ENCODE results near the gene PROZ.

PROZ gene

DNA sequence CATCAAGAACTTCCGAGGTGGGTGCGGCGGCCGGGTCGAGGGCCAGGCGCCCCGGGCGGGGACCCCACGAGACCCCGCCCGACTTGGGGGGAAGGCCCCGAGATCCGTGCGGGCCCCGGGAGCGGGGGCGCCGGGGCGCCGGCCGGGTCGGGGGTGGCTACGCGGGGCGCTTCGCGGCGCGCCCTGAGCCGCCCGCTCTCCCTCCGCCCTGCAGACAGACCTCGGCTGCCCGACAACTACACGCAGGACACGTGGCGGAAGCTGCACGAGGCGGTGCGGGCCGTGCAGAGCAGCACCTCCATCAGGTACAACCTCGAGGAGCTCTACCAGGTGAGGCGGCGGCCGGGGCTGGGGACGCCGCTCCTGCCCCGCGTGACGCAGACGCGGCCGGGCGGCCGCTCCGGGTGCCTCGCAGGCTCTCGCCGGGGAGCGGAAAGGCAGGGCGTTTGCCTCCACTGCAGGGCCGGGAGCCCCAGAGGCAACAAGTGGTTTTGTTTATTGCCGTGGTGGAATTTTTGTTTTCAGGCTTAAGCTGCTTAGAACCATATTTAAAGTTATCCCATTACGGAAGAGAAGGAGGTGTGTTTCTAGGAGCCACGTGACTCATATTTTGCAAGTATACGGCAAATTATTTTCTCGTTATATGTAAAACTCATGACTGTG is 51.4 kb downstream of the PROZ start:
- Histone ChIP-seq H3K9me3 (no peaks in the 10 kb centered on the region), H3K27me3 (no peaks in the 10 kb centered on the region), H3K36me3 (peaks cover 58% of the 10 kb centered on the region), H3K9ac (peak overlapping the region; percentile 97), H3K27ac (peak overlapping the region; percentile 98), H3K4me2 (peak overlapping the region; percentile 87), H3K4me1 (peaks cover 35% of the 10 kb centered on the region), H4K20me1 (peaks cover 80% of the 10 kb centered on the region), H3K4me3 (peak overlapping the region; percentile 87)
- no peak for TF ChIP-seq Cebpa-rat (IDR thresholded peaks at IDR 0.05)

DNA sequence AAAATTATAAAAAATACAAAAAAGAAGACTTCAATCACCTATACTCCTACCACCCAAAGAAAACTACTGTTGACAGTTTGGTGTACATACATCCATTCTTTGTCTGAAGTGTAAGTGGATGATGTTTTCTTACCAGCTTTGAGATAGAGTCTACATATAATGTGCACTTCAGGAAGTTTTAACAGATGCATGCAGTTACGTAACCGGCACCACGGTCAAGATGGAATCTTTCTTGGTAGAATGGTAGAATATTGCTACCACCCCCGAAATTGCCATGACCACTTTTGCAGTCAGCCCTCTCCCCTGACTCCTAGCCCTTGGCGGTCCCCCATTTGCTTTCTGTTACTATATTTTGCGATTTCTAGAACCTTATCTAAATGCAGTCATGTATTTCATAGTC is 52.4 kb downstream of the PROZ start:
- no peaks in the 10 kb centered on the region for H3K27me3 ChIP-seq
- no peaks in the 10 kb centered on the region for H3K9me3 ChIP-seq
- peak overlapping the region; percentile 46 for H3K9ac ChIP-seq
- H4K20me1 ChIP-seq, result peaks cover 80% of the 10 kb centered on the region
- H3K4me3 ChIP-seq, result peak overlapping the region; percentile 87
- no peak for TF ChIP-seq Cebpa-rat (IDR thresholded peaks at IDR 0.05)
- H3K4me2 ChIP-seq, result peak overlapping the region; percentile 87
- peaks cover 38% of the 10 kb centered on the region for H3K4me1 ChIP-seq
- H3K36me3 ChIP-seq, result peaks cover 51% of the 10 kb centered on the region
- no peak overlapping the region for H3K27ac ChIP-seq

DNA sequence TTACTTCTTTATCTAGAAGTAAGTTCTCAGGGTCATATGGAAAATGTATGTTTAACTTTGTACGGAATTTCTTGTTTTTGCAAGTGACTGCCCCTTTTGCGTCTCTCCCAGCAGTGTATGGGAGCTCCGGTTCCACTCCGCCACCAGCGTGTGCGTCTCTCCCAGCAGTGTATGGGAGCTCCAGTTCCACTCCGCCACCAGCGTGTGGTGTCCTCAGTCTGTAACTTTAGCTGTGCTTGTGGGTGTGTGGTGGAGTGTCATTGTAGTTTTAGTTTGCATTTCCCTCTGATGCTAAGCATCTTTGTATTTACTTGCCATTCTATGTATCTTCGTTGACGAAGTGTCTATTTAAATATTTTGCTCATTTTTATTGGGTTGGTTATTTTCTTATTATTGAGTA is 53.3 kb downstream of the PROZ start:
- Histone ChIP-seq H3K4me2 (peak overlapping the region; percentile 87; the same call in 1 of the 2 replicates), H3K4me3 (no peak overlapping the region), H3K27ac (no peak overlapping the region)

DNA sequence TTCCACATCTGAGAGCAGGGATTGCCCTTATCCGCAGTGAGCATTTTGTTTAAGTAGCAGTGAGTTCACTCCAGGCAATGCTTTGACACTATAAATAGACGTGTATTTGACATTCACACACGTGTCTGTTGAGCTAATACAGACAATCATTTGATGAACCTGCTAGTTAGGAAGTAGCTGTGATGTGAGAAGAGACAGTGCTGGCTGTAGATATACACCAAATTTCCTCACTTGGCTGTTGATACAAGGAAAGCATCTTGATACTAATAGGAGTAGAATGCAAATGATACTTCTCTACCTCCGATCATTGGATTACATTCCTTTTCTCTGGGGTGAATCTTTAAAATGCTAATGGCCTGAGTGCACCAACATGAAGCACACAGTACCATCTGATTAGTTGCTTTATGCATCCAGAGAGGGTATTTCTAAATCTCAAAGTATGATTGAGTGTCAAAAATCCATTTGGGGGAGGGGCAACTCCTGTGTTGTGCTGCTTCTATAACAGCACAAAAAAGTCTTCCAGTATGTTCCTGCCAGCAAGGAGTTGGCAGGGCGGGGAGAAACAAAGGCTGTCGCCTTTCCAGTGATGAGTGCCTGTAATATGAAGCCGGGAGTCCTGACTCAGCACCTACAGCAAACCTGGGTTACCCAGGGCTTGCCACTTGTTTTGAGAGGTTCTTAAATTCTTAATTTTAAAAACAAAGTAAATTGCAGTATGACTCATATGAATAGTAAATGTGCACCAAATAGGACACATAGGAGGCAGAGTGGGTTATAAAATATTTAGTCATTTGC is 58.0 kb downstream of the PROZ start:
- Histone ChIP-seq H3K9ac (no peak overlapping the region), H3K27me3 (no peaks in the 10 kb centered on the region), H3K9me3 (no peaks in the 10 kb centered on the region), H3K36me3 (peaks cover 69% of the 10 kb centered on the region), H4K20me1 (peaks cover 100% of the 10 kb centered on the region), H3K4me3 (no peak overlapping the region), H3K4me2 (no peak overlapping the region), H3K27ac (no peak overlapping the region), H3K4me1 (peaks cover 12% of the 10 kb centered on the region)
- no peak for TF ChIP-seq Cebpa-rat (IDR thresholded peaks at IDR 0.05)

More for the DNA sequence above, 53.3 kb downstream of the PROZ start:
- Histone ChIP-seq H3K36me3 (peaks cover 41% of the 10 kb centered on the region), H3K9me3 (no peaks in the 10 kb centered on the region), H3K4me1 (peaks cover 35% of the 10 kb centered on the region), H3K9ac (no peak overlapping the region), H3K27me3 (no peaks in the 10 kb centered on the region), H4K20me1 (peaks cover 80% of the 10 kb centered on the region)
- TF ChIP-seq Cebpa-rat (IDR thresholded peaks at IDR 0.05), result no peak

DNA sequence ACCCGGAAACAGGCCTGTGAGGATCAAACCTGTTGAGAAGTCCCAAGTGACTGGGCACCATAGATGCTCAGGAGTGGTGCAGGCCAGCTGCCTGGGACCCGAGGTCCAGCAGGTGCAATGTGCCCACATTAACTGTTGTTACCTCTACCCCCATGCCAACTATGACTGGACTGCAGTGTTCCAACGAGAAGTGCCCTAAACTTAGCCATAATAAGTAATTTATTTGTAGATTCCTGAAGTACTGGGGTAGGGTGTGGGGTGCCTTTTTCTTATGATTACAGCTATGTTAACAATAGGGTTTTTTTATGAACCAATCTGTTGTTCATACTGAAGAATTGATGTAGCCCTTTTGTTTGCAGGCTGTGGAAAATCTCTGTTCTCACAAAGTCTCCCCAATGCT is 60.1 kb downstream of the PROZ start:
- Histone ChIP-seq H3K9me3 (no peaks in the 10 kb centered on the region), H3K4me2 (no peak overlapping the region), H4K20me1 (peaks cover 100% of the 10 kb centered on the region), H3K4me1 (peaks cover 7% of the 10 kb centered on the region; the same call in 1 of the 2 replicates), H3K4me3 (no peak overlapping the region), H3K27me3 (no peaks in the 10 kb centered on the region), H3K36me3 (peaks cover 73% of the 10 kb centered on the region), H3K27ac (no peak overlapping the region), H3K9ac (no peak overlapping the region)
- TF ChIP-seq Cebpa-rat (IDR thresholded peaks at IDR 0.05), result no peak

DNA sequence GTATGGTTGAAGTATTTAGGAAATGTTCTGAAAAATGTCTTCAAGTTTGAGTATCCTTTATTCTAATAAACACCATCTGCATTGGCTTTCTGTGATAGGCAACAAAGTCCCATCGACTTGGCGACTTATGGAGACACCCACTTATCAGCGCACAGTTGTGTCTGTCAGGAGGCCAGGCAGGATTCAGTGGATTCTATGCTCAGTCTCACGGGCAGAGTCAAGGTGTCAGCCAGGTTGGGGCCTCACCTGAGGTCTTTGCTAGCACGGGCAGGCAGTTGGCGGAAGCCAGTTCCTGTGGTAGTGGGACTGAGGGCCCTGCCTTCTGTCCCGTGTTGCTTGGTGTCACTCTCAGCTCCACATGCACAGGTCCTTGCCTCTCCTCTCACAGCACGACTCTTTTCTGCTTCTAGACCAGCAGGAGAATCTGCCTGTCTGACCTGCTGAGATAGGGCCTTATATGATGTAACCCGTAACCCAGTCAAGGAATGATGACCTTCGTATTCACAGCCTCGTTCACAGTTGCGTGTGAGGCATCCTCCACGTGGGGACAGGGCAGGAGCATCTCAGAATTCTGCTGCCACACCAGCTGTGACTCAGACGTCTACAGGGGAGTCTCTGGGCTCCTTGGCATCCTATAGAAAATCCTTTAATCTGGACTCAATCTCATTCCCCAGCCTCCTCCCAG is 61.0 kb downstream of the PROZ start:
- H3K36me3 ChIP-seq, result peaks cover 73% of the 10 kb centered on the region
- peaks cover 7% of the 10 kb centered on the region; the same call in 1 of the 2 replicates for H3K4me1 ChIP-seq
- no peak for TF ChIP-seq Cebpa-rat (IDR thresholded peaks at IDR 0.05)
- H3K4me2 ChIP-seq, result no peak overlapping the region
- H4K20me1 ChIP-seq, result peaks cover 100% of the 10 kb centered on the region
- H3K27ac ChIP-seq, result no peak overlapping the region
- no peak overlapping the region for H3K4me3 ChIP-seq
- H3K9me3 ChIP-seq, result no peaks in the 10 kb centered on the region
- 0 out of 2 replicates have a peak overlapping the region, but pooled peaks have one; percentile 6 for H3K9ac ChIP-seq
- no peaks in the 10 kb centered on the region for H3K27me3 ChIP-seq

DNA sequence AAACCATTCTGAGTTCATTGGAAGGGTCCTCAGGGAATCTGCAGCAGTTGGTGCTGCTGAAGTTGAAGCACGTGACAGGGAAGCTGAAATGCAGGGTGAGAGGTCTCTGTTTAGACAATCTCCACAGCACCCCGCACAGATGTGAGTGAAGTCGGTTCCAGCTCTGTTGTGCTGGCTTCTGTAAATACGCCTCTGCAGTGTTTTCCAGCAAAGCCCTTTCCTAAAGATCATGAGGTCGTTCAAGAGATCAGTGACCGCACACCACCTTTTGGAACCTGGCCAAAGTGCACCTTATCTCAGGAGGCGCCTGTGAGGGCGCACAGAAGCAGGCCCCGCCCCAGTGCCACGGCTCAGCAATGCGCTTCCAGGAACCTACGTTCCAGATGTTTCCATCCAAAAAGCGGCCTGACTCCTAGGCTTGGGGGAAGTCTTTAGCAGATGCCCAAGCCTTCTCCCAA is 61.7 kb downstream of the PROZ start:
- Histone ChIP-seq H3K27me3 (no peaks in the 10 kb centered on the region), H3K9ac (0 out of 2 replicates have a peak overlapping the region, but pooled peaks have one; percentile 6), H3K9me3 (no peaks in the 10 kb centered on the region), H3K36me3 (peaks cover 74% of the 10 kb centered on the region), H3K27ac (no peak overlapping the region), H3K4me1 (peaks cover 7% of the 10 kb centered on the region; the same call in 1 of the 2 replicates), H3K4me2 (no peak overlapping the region), H4K20me1 (peaks cover 100% of the 10 kb centered on the region), H3K4me3 (no peak overlapping the region)
- TF ChIP-seq Cebpa-rat (IDR thresholded peaks at IDR 0.05), result no peak

DNA sequence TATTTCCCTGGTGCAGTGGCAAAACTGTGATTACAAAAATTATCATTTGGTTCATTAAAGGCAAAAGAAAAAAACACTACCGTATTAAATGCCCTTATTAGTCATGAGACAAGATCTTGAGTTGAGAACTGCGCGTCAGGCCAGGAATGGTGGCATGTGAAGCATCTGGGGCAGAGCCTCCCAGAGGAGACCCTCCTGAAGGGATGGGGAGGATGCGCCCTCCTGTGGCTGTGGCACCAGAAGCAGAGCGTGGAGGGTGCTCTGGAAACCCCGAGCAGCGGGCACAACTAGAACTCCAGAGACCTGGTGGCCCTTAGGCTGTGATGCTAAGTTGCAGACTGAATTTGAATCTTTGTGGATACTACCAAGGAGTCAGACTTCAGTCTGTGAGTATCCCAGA is 62.4 kb downstream of the PROZ start:
- Histone ChIP-seq H4K20me1 (peaks cover 100% of the 10 kb centered on the region), H3K4me1 (peaks cover 3% of the 10 kb centered on the region; the same call in 1 of the 2 replicates), H3K36me3 (peaks cover 81% of the 10 kb centered on the region), H3K27me3 (no peaks in the 10 kb centered on the region), H3K27ac (no peak overlapping the region), H3K4me2 (no peak overlapping the region), H3K9me3 (no peaks in the 10 kb centered on the region), H3K4me3 (no peak overlapping the region), H3K9ac (no peak overlapping the region)
- no peak for TF ChIP-seq Cebpa-rat (IDR thresholded peaks at IDR 0.05)

Measured in BLaER1 (cell line).